ENCODE measurements around the gene TERB1. TPM values are rescaled to one million over a fixed set of nuclear protein-coding genes. Genes with fewer than 3 reads are reported as not detected.

TERB1 gene
- total RNA-seq, 4 donors from 2014 or later: 0.33 to 0.68 TPM; not detected in 2

DNA sequence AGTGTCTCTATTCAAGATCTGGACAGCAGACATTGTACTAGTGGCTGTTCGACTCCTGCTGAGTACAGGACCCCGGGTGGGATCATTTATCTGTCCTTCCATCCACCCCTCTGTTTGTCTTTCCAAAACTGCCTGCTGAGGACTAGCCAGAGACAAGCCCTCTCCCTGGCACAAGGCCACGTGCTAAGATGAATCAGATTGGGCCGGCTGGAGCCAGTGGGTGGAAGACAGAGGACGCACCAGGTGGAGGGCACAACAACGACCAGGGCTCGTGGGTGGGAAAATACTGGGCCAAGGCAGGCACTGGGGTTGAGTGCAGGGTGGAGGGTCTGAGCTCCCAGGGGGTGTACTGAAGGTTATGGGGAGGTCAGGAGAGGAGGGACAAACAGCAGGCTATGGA is 41.4 kb upstream of the TERB1 start:
- TF ChIP-seq CTCF (IDR thresholded peaks at IDR 0.05; ENCODE audit: low read depth): no peak

GRCh38 chr16:66841366-66841765 is 40.0 kb upstream of the TERB1 start:
- no peak for TF ChIP-seq CTCF (IDR thresholded peaks at IDR 0.05; ENCODE audit: low read depth)

DNA sequence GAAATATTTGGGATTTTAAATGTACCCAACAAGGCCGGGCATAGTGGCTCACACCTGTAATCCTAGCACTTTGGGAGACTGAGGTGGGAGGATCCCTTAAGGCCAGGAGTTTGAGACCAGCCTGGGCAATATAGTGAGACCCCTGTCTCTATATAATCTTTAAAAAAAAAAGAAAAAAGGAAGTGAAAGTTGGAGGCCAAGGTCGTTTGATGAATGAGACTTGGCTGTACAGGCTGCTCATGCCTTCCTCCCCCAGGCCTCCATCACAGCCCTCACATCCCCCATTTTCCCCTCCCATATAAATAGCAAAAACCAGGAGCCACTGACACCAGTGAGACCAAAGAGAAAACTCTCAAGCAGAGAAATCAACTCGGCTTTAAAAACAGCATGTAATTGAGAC is 39.5 kb upstream of the TERB1 start:
- no peak for TF ChIP-seq CTCF (IDR thresholded peaks at IDR 0.05; ENCODE audit: low read depth)

GRCh38 chr16:66834746-66835145 is 33.4 kb upstream of the TERB1 start:
- TF ChIP-seq CTCF (IDR thresholded peaks at IDR 0.05; ENCODE audit: low read depth): no peak

DNA sequence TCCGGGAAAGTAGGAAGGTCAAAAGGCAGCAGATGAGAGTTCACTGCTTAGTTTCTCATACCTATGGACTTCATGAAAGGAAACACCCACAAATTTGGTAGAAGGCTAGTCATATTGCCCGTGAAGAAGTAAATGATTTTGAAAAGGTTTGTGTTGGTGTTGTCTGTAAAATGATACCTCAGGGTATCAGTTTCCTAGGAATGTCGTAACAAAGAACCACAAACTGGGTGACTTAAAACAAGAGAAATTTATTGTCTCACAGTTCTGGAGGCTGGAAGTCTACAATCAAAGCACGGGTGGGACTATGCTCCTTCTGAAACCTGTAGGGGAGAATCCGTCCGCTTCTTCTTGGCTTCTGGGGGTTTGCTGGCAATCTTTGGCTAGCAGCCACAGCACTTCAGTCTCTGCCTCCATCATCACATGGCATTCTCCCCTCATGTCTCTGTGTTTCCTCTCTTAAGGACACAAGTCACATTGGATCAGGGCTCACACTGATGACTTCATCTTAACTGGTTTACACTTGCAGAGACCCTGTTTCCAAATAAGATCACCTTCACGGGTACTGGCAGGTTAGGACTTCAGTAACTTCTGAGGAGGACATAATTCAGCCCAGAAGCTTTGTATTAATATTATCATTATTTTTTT is 31.4 kb upstream of the TERB1 start:
- no peak for TF ChIP-seq CTCF (IDR thresholded peaks at IDR 0.05; ENCODE audit: low read depth)

DNA sequence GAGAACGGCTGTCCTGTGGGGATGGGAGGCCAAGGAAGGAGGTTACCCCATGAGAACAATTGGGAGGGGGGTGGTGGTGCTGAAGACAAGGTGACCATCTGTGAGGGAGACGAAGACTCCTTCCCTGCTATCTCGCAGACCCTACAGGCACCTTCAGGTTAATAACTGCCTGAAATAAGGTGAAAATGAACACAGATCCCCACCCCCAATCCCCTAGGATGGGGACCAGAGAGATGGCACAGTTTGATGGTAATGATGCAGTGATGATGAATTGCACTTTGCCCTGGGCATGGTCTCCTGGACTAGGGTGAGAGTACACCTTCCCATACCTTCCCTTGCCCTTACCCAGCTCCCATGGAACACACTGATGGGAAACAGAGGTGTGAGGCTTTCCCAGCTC is 30.8 kb upstream of the TERB1 start:
- no peak for TF ChIP-seq CTCF (IDR thresholded peaks at IDR 0.05; ENCODE audit: low read depth)

DNA sequence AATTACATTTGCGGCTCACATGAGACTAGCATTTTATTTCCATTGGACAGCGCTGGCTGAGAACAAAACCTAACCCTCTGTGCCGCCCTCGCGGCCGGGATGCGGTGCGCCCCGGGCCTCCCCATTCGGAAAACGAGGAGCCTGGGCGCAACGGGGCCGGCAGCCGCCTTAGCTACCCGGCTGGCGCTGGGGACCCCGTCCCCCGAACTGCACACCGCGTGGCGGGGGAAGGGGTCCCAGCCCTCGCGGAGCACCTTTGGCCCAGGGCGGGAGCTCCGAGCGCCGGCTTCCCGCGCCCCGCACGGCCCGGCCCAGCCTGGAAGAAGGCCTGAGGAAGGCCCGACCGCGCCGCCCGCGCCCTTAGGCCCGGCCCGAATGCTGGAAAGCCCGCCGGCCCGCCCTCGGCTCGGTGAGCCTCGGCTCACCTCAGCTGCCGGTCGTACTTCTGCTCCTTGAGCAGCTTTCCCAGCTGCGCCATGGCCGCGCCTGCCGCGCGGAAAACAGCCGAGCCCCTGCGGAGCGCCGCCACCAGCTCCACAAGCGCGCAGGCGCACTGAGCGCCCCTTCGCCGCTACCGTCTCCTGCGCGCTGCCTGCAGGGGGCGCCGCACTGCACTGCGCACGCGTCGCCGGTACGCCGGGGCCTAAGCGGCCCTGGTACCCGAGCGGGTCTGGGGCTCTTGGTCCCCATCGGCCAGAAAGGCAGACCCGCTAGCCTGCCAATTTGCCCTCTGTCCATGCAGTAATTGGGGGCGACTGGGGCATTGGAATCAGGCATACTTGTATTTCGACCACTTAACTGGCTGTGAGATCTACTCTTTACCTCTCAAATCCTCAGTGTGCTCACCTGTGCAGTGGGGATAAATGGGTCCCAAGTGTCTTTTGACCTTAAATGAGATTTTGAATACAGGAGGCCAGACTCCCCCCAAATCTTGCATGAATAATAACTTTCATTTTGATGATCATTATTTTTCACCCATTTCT is 29.3 kb upstream of the TERB1 start, which contains the start of gene NAE1:
TSS of gene NAE1 (minus strand) at position 555 of the 983 bp plus-strand sequence. CDS start at position 478, 77 bp downstream.
- TF ChIP-seq CTCF (IDR thresholded peaks at IDR 0.05; ENCODE audit: low read depth): no peak

All from subcutaneous adipose tissue (tissue), 4 donors.